Endothelial cell of umbilical vein (primary cell): ENCODE data around the gene SLC9A3. TPM values are rescaled to one million over a fixed set of nuclear protein-coding genes. Genes with fewer than 3 reads are reported as not detected.

Source experiments
- BruUV-seq: library from RNA; stranded (reverse); fragments of 400-500 nt; replicated peaks from 2 replicates; lab custom pipeline; 2021; lab: Mats Ljungman, UMichigan
- CTCF ChIA-PET: fragments of 300-600, 350-600 bp; sonication (Branson Sonifier 250); formaldehyde crosslinking; loops from one replicate; lab custom pipeline; 2021; ENCODE audit warnings: antibody characterized with exemption, inconsistent platforms; lab: Charles Lee
- POLR2A ChIA-PET: fragments of 300-600, 350-600 bp; sonication (Branson Sonifier 250); formaldehyde crosslinking; loops from one replicate; lab custom pipeline; 2021; ENCODE audit warnings: antibody characterized with exemption, inconsistent platforms; lab: Charles Lee
- DNase-seq: peaks from one replicate; pipeline ENCODE4 v3.0.0-alpha.2; 2011; ENCODE audit warnings: low read depth, low spot score
- FAIRE-seq: peaks from 2 replicates; lab custom pipeline; 2011; peaks lifted over from hg19 to GRCh38; lab: Jason Lieb, UNC
- H2AFZ ChIP-seq: 2 replicates; pipeline ENCODE4 v1.6.0; 2012; ENCODE audit warnings: low read depth, low read length, control low read depth, inconsistent platforms
- H3K27ac ChIP-seq: 2 replicates; pipeline ENCODE4 v1.5.1; 2011; ENCODE audit warnings: low read depth, mild to moderate bottlenecking, control low read depth, low read length, moderate library complexity; ENCODE audit not compliant: insufficient read depth
- H3K27me3 ChIP-seq, 2 experiments: 2 replicates each; pipeline versions ENCODE4 v1.6.0 to v1.6.1; 2011; ENCODE audit warnings: low read length in 2 of 2, mixed read lengths in 1 of 2; ENCODE audit not compliant: control insufficient read depth in 2 of 2, insufficient read depth in 2 of 2
- H3K36me3 ChIP-seq, 2 experiments: 2 replicates in 1 of 2; 3 replicates in 1 of 2; pipeline ENCODE4 v1.5.1; 2011; ENCODE audit warnings: low read length in 2 of 2, mild to moderate bottlenecking in 1 of 2, moderate library complexity in 1 of 2; ENCODE audit not compliant: control insufficient read depth in 2 of 2, insufficient read depth in 2 of 2; ENCODE audit errors: extremely low read depth in 1 of 2
- H3K4me1 ChIP-seq: 3 replicates; pipeline ENCODE4 v1.5.1; 2011; ENCODE audit warnings: mild to moderate bottlenecking, low read length; ENCODE audit not compliant: control insufficient read depth, insufficient read depth; ENCODE audit errors: extremely low read depth
- H3K4me2 ChIP-seq: 2 replicates; pipeline ENCODE4 v1.6.1; 2011; ENCODE audit warnings: low read length, control low read depth, mixed read lengths; ENCODE audit not compliant: insufficient read depth
- H3K4me3 ChIP-seq, 3 experiments: fragments of 200-600 bp in 1 of 3; sonication (generic), shearing (Covaris generic) in 1 of 3; replicated peaks in 1 of 3; 2 replicates each; pipeline ENCODE4 v1.5.1; 2011 to 2016; ENCODE audit warnings: control low read depth in 3 of 3, low read length in 3 of 3, mild to moderate bottlenecking in 2 of 3, inconsistent platforms in 1 of 3, low read depth in 1 of 3, moderate library complexity in 1 of 3; ENCODE audit not compliant: insufficient read depth in 1 of 3
- H3K79me2 ChIP-seq: 2 replicates; pipeline ENCODE4 v1.6.0; 2012; ENCODE audit warnings: low read length, inconsistent platforms; ENCODE audit not compliant: control insufficient read depth, insufficient read depth
- H3K9ac ChIP-seq: replicated peaks from 2 replicates; pipeline ENCODE3; 2011; ENCODE audit warnings: low read length, control low read depth; ENCODE audit not compliant: insufficient read depth; ENCODE audit errors: extremely low read depth
- H3K9me1 ChIP-seq: replicated peaks from 3 replicates; pipeline ENCODE4 v1.6.0; 2011; ENCODE audit warnings: mild to moderate bottlenecking, low read length; ENCODE audit not compliant: control insufficient read depth, insufficient read depth; ENCODE audit errors: extremely low read depth
- H3K9me3 ChIP-seq: replicated peaks from 2 replicates; pipeline ENCODE4 v1.5.1; 2012; ENCODE audit warnings: low read length, inconsistent platforms; ENCODE audit not compliant: control insufficient read depth, insufficient read depth
- H4K20me1 ChIP-seq: replicated peaks from 2 replicates; pipeline ENCODE3; 2011; ENCODE audit warnings: mild to moderate bottlenecking, low read length; ENCODE audit not compliant: control insufficient read depth, insufficient read depth; ENCODE audit errors: extremely low read depth
- CTCF ChIP-seq, 2 donors: IDR thresholded peaks; 1 replicate in 1 of 2; 2 replicates in 1 of 2; pipeline ENCODE4 v1.5.1; 2011; ENCODE audit warnings: low read length in 2 of 2, mild to moderate bottlenecking in 2 of 2, moderate library complexity in 2 of 2, control low read depth in 1 of 2, inconsistent platforms in 1 of 2, low read depth in 1 of 2; ENCODE audit not compliant: insufficient read depth in 1 of 2; ENCODE audit errors: extremely low read depth in 1 of 2
- EZH2 ChIP-seq: IDR thresholded peaks from 2 replicates; pipeline ENCODE4 v1.6.1; 2012; ENCODE audit warnings: borderline replicate concordance, low read depth, mild to moderate bottlenecking, moderate library complexity, low read length, inconsistent platforms; ENCODE audit not compliant: severe bottlenecking
- FOS ChIP-seq: IDR thresholded peaks from 2 replicates; pipeline ENCODE4 v1.6.1; 2011; ENCODE audit warnings: mild to moderate bottlenecking, low read length, moderate library complexity, borderline replicate concordance; ENCODE audit not compliant: insufficient read depth
- GATA2 ChIP-seq: IDR thresholded peaks from 2 replicates; pipeline ENCODE4 v1.7.0; 2011; ENCODE audit warnings: low read depth, mild to moderate bottlenecking, moderate library complexity, mixed read lengths, low read length; ENCODE audit not compliant: insufficient read length, insufficient read depth
- JUN ChIP-seq: IDR thresholded peaks from 2 replicates; pipeline ENCODE4 v1.6.1; 2011; ENCODE audit warnings: borderline replicate concordance, low read depth; ENCODE audit not compliant: insufficient read length, insufficient read depth
- MAX ChIP-seq: IDR thresholded peaks from 2 replicates; pipeline ENCODE4 v1.6.1; 2011; ENCODE audit not compliant: insufficient read depth, insufficient read length
- MYC ChIP-seq: IDR thresholded peaks from one replicate; pipeline ENCODE4 v1.6.1; 2011; ENCODE audit warnings: mild to moderate bottlenecking, low read depth, low read length
- POLR2A ChIP-seq: IDR thresholded peaks from 2 replicates; pipeline ENCODE4 v1.6.1; 2012; ENCODE audit warnings: low read depth, mild to moderate bottlenecking, control low read depth, low read length
- POLR2AphosphoS5 ChIP-seq: IDR thresholded peaks from 2 replicates; pipeline ENCODE4 v1.6.1; 2012; ENCODE audit warnings: low read depth, mild to moderate bottlenecking, control low read depth, low read length, moderate library complexity; ENCODE audit not compliant: insufficient read depth
- dilution Hi-C: fragments of 300-500 bp; cut with MboI; formaldehyde crosslinking; loops from one replicate; pipeline ENCODE4 v1.15.0; 2019; ENCODE audit warnings: low sequenced_read_pairs; ENCODE audit not compliant: extremely low pct_ligation_motif_present
- intact Hi-C: fragments of 100-400 bp; cut with micrococcal nuclease; formaldehyde crosslinking; loops from one replicate; pipeline ENCODE4 v1.10.0; 2022
- polyA plus RNA-seq, 4 experiments: library from polyadenylated mRNA; depleted of rRNA in 3 of 4; stranded (reverse) in 3 of 4; unstranded in 1 of 4; fragments of >200 nt; gene quantifications; 2 replicates each; pipeline versions ENCODE4 v1.2.1 to v1.2.3, GENCODE V29; 2011 to 2012; ENCODE audit warnings: missing spikeins in 1 of 4
- total RNA-seq: library from RNA; stranded (reverse); gene quantifications from 2 replicates; pipeline ENCODE4 v1.2.3, GENCODE V29; 2021

SLC9A3 gene
- total and polyA plus RNA-seq, 2 donors (not counting 3 experiments of a cell fraction or from before 2014, with no cell fraction given): 0.79 to 0.82 TPM

- no peak for DNase-seq
- Histone ChIP-seq H2AFZ (no peak overlapping the region), H3K4me2 (no peak overlapping the region), H3K79me2 (no peaks in the 10 kb centered on the region), H3K27ac (no peak overlapping the region), H3K27me3 (no peaks in the 10 kb centered on the region), H3K9ac (no peak overlapping the region), H3K4me3 (no peak overlapping the region), H3K36me3 (no peaks in the 10 kb centered on the region), H4K20me1 (no peaks in the 10 kb centered on the region), H3K4me1 (no peaks in the 10 kb centered on the region), H3K9me3 (no peaks in the 10 kb centered on the region), H3K9me1 (no peaks in the 10 kb centered on the region)
- CTCF ChIA-PET: interaction anchor here (1.2 to 7.1 kb wide), 5 partner anchors 12 to 241 kb away, joined by 3 to 94 read pairs (median 11); partner anchors contain the start of gene AHRR
- no peak for TF ChIP-seq JUN
- no peak for TF ChIP-seq MYC
- TF ChIP-seq CTCF (IDR thresholded peaks at IDR 0.05; ENCODE audit: extremely low read depth in 1 of 2, insufficient read depth in 1 of 2, low read depth in 1 of 2, low read length in 2 of 2): no peak
- no peak for TF ChIP-seq EZH2
- no peak for TF ChIP-seq GATA2
- TF ChIP-seq POLR2A: no peak
- no peak for TF ChIP-seq POLR2AphosphoS5
- TF ChIP-seq MAX: no peak
- TF ChIP-seq FOS: no peak
- intact Hi-C loops (loop anchor here (2.0 kb wide), 1 partner anchor 241 kb away; no protein-coding TSS in a partner anchor), dilution Hi-C loops (no loop called here)
- FAIRE-seq: no peak
- POLR2A ChIA-PET: no interaction called here
- BruUV-seq: no TSS peak
Measured at GRCh38 chr5:429453-430188, 94.6 kb downstream of the SLC9A3 start.
